Endothelial cell of umbilical vein (primary cell): ENCODE measurements around the gene C11orf24. TPM values are rescaled to one million over a fixed set of nuclear protein-coding genes. Genes with fewer than 3 reads are reported as not detected.

ENCODE experiments used
- BruUV-seq: library from RNA; stranded (reverse); fragments of 400-500 nt; replicated peaks from 2 replicates; lab custom pipeline; 2021; lab: Mats Ljungman, UMichigan
- CTCF ChIA-PET: fragments of 300-600, 350-600 bp; sonication (Branson Sonifier 250); formaldehyde crosslinking; loops from one replicate; lab custom pipeline; 2021; ENCODE audit warnings: antibody characterized with exemption, inconsistent platforms; lab: Charles Lee
- POLR2A ChIA-PET: fragments of 300-600, 350-600 bp; sonication (Branson Sonifier 250); formaldehyde crosslinking; loops from one replicate; lab custom pipeline; 2021; ENCODE audit warnings: antibody characterized with exemption, inconsistent platforms; lab: Charles Lee
- DNase-seq: peaks from one replicate; pipeline ENCODE4 v3.0.0-alpha.2; 2011; ENCODE audit warnings: low read depth, low spot score
- FAIRE-seq: peaks from 2 replicates; lab custom pipeline; 2011; peaks lifted over from hg19 to GRCh38; lab: Jason Lieb, UNC
- H2AFZ ChIP-seq: 2 replicates; pipeline ENCODE4 v1.6.0; 2012; ENCODE audit warnings: low read depth, low read length, control low read depth, inconsistent platforms
- H3K27ac ChIP-seq: 2 replicates; pipeline ENCODE4 v1.5.1; 2011; ENCODE audit warnings: low read depth, mild to moderate bottlenecking, control low read depth, low read length, moderate library complexity; ENCODE audit not compliant: insufficient read depth
- H3K27me3 ChIP-seq, 2 experiments: 2 replicates each; pipeline versions ENCODE4 v1.6.0 to v1.6.1; 2011; ENCODE audit warnings: low read length in 2 of 2, mixed read lengths in 1 of 2; ENCODE audit not compliant: control insufficient read depth in 2 of 2, insufficient read depth in 2 of 2
- H3K36me3 ChIP-seq, 2 experiments: 2 replicates in 1 of 2; 3 replicates in 1 of 2; pipeline ENCODE4 v1.5.1; 2011; ENCODE audit warnings: low read length in 2 of 2, mild to moderate bottlenecking in 1 of 2, moderate library complexity in 1 of 2; ENCODE audit not compliant: control insufficient read depth in 2 of 2, insufficient read depth in 2 of 2; ENCODE audit errors: extremely low read depth in 1 of 2
- H3K4me1 ChIP-seq: 3 replicates; pipeline ENCODE4 v1.5.1; 2011; ENCODE audit warnings: mild to moderate bottlenecking, low read length; ENCODE audit not compliant: control insufficient read depth, insufficient read depth; ENCODE audit errors: extremely low read depth
- H3K4me2 ChIP-seq: 2 replicates; pipeline ENCODE4 v1.6.1; 2011; ENCODE audit warnings: low read length, control low read depth, mixed read lengths; ENCODE audit not compliant: insufficient read depth
- H3K4me3 ChIP-seq, 3 experiments: fragments of 200-600 bp in 1 of 3; sonication (generic), shearing (Covaris generic) in 1 of 3; replicated peaks in 1 of 3; 2 replicates each; pipeline ENCODE4 v1.5.1; 2011 to 2016; ENCODE audit warnings: control low read depth in 3 of 3, low read length in 3 of 3, mild to moderate bottlenecking in 2 of 3, inconsistent platforms in 1 of 3, low read depth in 1 of 3, moderate library complexity in 1 of 3; ENCODE audit not compliant: insufficient read depth in 1 of 3
- H3K79me2 ChIP-seq: 2 replicates; pipeline ENCODE4 v1.6.0; 2012; ENCODE audit warnings: low read length, inconsistent platforms; ENCODE audit not compliant: control insufficient read depth, insufficient read depth
- H3K9ac ChIP-seq: replicated peaks from 2 replicates; pipeline ENCODE3; 2011; ENCODE audit warnings: low read length, control low read depth; ENCODE audit not compliant: insufficient read depth; ENCODE audit errors: extremely low read depth
- H3K9me1 ChIP-seq: replicated peaks from 3 replicates; pipeline ENCODE4 v1.6.0; 2011; ENCODE audit warnings: mild to moderate bottlenecking, low read length; ENCODE audit not compliant: control insufficient read depth, insufficient read depth; ENCODE audit errors: extremely low read depth
- H3K9me3 ChIP-seq: replicated peaks from 2 replicates; pipeline ENCODE4 v1.5.1; 2012; ENCODE audit warnings: low read length, inconsistent platforms; ENCODE audit not compliant: control insufficient read depth, insufficient read depth
- H4K20me1 ChIP-seq: replicated peaks from 2 replicates; pipeline ENCODE3; 2011; ENCODE audit warnings: mild to moderate bottlenecking, low read length; ENCODE audit not compliant: control insufficient read depth, insufficient read depth; ENCODE audit errors: extremely low read depth
- CTCF ChIP-seq, 2 donors: IDR thresholded peaks; 1 replicate in 1 of 2; 2 replicates in 1 of 2; pipeline ENCODE4 v1.5.1; 2011; ENCODE audit warnings: low read length in 2 of 2, mild to moderate bottlenecking in 2 of 2, moderate library complexity in 2 of 2, control low read depth in 1 of 2, inconsistent platforms in 1 of 2, low read depth in 1 of 2; ENCODE audit not compliant: insufficient read depth in 1 of 2; ENCODE audit errors: extremely low read depth in 1 of 2
- GATA2 ChIP-seq: IDR thresholded peaks from 2 replicates; pipeline ENCODE4 v1.7.0; 2011; ENCODE audit warnings: low read depth, mild to moderate bottlenecking, moderate library complexity, mixed read lengths, low read length; ENCODE audit not compliant: insufficient read length, insufficient read depth
- JUN ChIP-seq: IDR thresholded peaks from 2 replicates; pipeline ENCODE4 v1.6.1; 2011; ENCODE audit warnings: borderline replicate concordance, low read depth; ENCODE audit not compliant: insufficient read length, insufficient read depth
- MAX ChIP-seq: IDR thresholded peaks from 2 replicates; pipeline ENCODE4 v1.6.1; 2011; ENCODE audit not compliant: insufficient read depth, insufficient read length
- MYC ChIP-seq: IDR thresholded peaks from one replicate; pipeline ENCODE4 v1.6.1; 2011; ENCODE audit warnings: mild to moderate bottlenecking, low read depth, low read length
- POLR2A ChIP-seq: IDR thresholded peaks from 2 replicates; pipeline ENCODE4 v1.6.1; 2012; ENCODE audit warnings: low read depth, mild to moderate bottlenecking, control low read depth, low read length
- dilution Hi-C: fragments of 300-500 bp; cut with MboI; formaldehyde crosslinking; loops from one replicate; pipeline ENCODE4 v1.15.0; 2019; ENCODE audit warnings: low sequenced_read_pairs; ENCODE audit not compliant: extremely low pct_ligation_motif_present
- intact Hi-C: fragments of 100-400 bp; cut with micrococcal nuclease; formaldehyde crosslinking; loops from one replicate; pipeline ENCODE4 v1.10.0; 2022
- polyA plus RNA-seq, 4 experiments: library from polyadenylated mRNA; depleted of rRNA in 3 of 4; stranded (reverse) in 3 of 4; unstranded in 1 of 4; fragments of >200 nt; gene quantifications; 2 replicates each; pipeline versions ENCODE4 v1.2.1 to v1.2.3, GENCODE V29; 2011 to 2012; ENCODE audit warnings: missing spikeins in 1 of 4
- total RNA-seq: library from RNA; stranded (reverse); gene quantifications from 2 replicates; pipeline ENCODE4 v1.2.3, GENCODE V29; 2021

The C11orf24 gene
- total and polyA plus RNA-seq, 2 donors (not counting 3 experiments of a cell fraction or from before 2014, with no cell fraction given) = 26.4 to 34.1 TPM

- dilution Hi-C loops (no loop called here), intact Hi-C loops (no loop called here)
- ChIA-PET CTCF (interaction anchor here (1.3 to 1.6 kb wide), 3 partner anchors 9 to 75 kb away, joined by 3 to 4 read pairs (median 4); no protein-coding TSS in a partner anchor), POLR2A (no interaction called here)
- no peaks in the 10 kb centered on the region for H3K9me3 ChIP-seq
- FAIRE-seq = no peak
- no peaks in the 10 kb centered on the region for H3K36me3 ChIP-seq
- no TSS peak for BruUV-seq
- no peaks in the 10 kb centered on the region for H3K27me3 ChIP-seq
- TF ChIP-seq MYC (no peak), MAX (no peak), CTCF (IDR thresholded peaks at IDR 0.05; ENCODE audit: extremely low read depth in 1 of 2, insufficient read depth in 1 of 2, low read depth in 1 of 2, low read length in 2 of 2) (no peak), GATA2 (no peak), JUN (no peak), POLR2A (no peak)
- H3K4me3 ChIP-seq = no peak overlapping the region
- H3K4me2 ChIP-seq = no peak overlapping the region
- no peak overlapping the region for H3K9ac ChIP-seq
- no peak overlapping the region for H3K27ac ChIP-seq
- no peaks in the 10 kb centered on the region for H3K4me1 ChIP-seq
- DNase-seq = no peak
- H4K20me1 ChIP-seq = no peaks in the 10 kb centered on the region
- H3K9me1 ChIP-seq = no peaks in the 10 kb centered on the region
- no peak overlapping the region for H2AFZ ChIP-seq
- H3K79me2 ChIP-seq = no peaks in the 10 kb centered on the region
These were observed 36.3 kb upstream of the C11orf24 start for GRCh38 chr11:68308068-68308467.
